Measurements from ENCODE around the gene TRIOBP. TPM values are rescaled to one million over a fixed set of nuclear protein-coding genes. Genes with fewer than 3 reads are reported as not detected.

TRIOBP gene
- total RNA-seq, 1 donor from 2014 or later = 108 TPM

- Histone ChIP-seq H3K9me3 (no peaks in the 10 kb centered on the region), H3K27ac (no peak overlapping the region), H3K27me3 (no peaks in the 10 kb centered on the region), H3K4me3 (no peak overlapping the region), H3K4me1 (peaks cover 58% of the 10 kb centered on the region), H3K36me3 (peaks cover 0 to 8% of the 10 kb centered on the region in 2 donors)
- intact Hi-C loops (cut with DNase I) = loop anchor here (5.0 kb wide), 3 partner anchors 37 to 68 kb away; no protein-coding TSS in a partner anchor
- TF ChIP-seq POLR2AphosphoS5 (IDR thresholded peaks at IDR 0.05; ENCODE audit: insufficient read depth in 1 of 2, low read depth in 1 of 2) = no peak
- TF ChIP-seq, protein P1, sequence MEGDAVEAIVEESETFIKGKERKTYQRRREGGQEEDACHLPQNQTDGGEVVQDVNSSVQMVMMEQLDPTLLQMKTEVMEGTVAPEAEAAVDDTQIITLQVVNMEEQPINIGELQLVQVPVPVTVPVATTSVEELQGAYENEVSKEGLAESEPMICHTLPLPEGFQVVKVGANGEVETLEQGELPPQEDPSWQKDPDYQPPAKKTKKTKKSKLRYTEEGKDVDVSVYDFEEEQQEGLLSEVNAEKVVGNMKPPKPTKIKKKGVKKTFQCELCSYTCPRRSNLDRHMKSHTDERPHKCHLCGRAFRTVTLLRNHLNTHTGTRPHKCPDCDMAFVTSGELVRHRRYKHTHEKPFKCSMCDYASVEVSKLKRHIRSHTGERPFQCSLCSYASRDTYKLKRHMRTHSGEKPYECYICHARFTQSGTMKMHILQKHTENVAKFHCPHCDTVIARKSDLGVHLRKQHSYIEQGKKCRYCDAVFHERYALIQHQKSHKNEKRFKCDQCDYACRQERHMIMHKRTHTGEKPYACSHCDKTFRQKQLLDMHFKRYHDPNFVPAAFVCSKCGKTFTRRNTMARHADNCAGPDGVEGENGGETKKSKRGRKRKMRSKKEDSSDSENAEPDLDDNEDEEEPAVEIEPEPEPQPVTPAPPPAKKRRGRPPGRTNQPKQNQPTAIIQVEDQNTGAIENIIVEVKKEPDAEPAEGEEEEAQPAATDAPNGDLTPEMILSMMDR (IDR thresholded peaks at IDR 0.05) = no peak
- no peak for TF ChIP-seq POLR2A (IDR thresholded peaks at IDR 0.05)
- DNase-seq (ENCODE audit: extremely low spot score in 2 of 2) = peak in 1 of 2 donors; percentile 70
Observed at GRCh38 chr22:37679670-37680069, 17.2 kb upstream of the TRIOBP start.

- Histone ChIP-seq H3K4me3 (no peak overlapping the region), H3K36me3 (peaks cover 0 to 8% of the 10 kb centered on the region in 2 donors), H3K27me3 (no peaks in the 10 kb centered on the region), H3K9me3 (no peaks in the 10 kb centered on the region), H3K27ac (peak overlapping the region; percentile 42), H3K4me1 (peaks cover 52% of the 10 kb centered on the region)
- TF ChIP-seq POLR2AphosphoS5 (IDR thresholded peaks at IDR 0.05; ENCODE audit: insufficient read depth in 1 of 2, low read depth in 1 of 2) (no peak), POLR2A (IDR thresholded peaks at IDR 0.05) (no peak)
- TF ChIP-seq, protein P1 (IDR thresholded peaks at IDR 0.05) = no peak
- intact Hi-C loops (cut with DNase I) = loop anchor here (5.0 kb wide), 2 partner anchors 53 to 67 kb away; no protein-coding TSS in a partner anchor
- no peak for DNase-seq (ENCODE audit: extremely low spot score in 2 of 2)
Observed at GRCh38 chr22:37680191-37680851, 16.5 kb upstream of the TRIOBP start.

GRCh38 chr22:37681001-37681424 lies 15.8 kb upstream of the TRIOBP start:
- no peak for DNase-seq (ENCODE audit: extremely low spot score in 2 of 2)
- no peak overlapping the region for H3K4me3 ChIP-seq
- H3K4me1 ChIP-seq = peaks cover 46% of the 10 kb centered on the region
- TF ChIP-seq POLR2AphosphoS5 (IDR thresholded peaks at IDR 0.05; ENCODE audit: insufficient read depth in 1 of 2, low read depth in 1 of 2) (no peak), POLR2A (IDR thresholded peaks at IDR 0.05) (no peak)
- TF ChIP-seq, protein P1 (IDR thresholded peaks at IDR 0.05) = no peak
- intact Hi-C loops (cut with DNase I) = loop anchor here (5.0 kb wide), 2 partner anchors 54 to 66 kb away; no protein-coding TSS in a partner anchor
- H3K27me3 ChIP-seq = no peaks in the 10 kb centered on the region
- no peaks in the 10 kb centered on the region for H3K9me3 ChIP-seq
- H3K27ac ChIP-seq = peak overlapping the region; percentile 42
- H3K36me3 ChIP-seq = peaks cover 0 to 8% of the 10 kb centered on the region in 2 donors

GRCh38 chr22:37681556-37682049 lies 15.2 kb upstream of the TRIOBP start:
- Histone ChIP-seq H3K27me3 (no peaks in the 10 kb centered on the region), H3K27ac (peak overlapping the region; percentile 42), H3K4me3 (no peak overlapping the region), H3K36me3 (peaks cover 0 to 8% of the 10 kb centered on the region in 2 donors), H3K9me3 (no peaks in the 10 kb centered on the region), H3K4me1 (peaks cover 40% of the 10 kb centered on the region)
- intact Hi-C loops (cut with DNase I) = loop anchor here (5.0 kb wide), 2 partner anchors 54 to 66 kb away; no protein-coding TSS in a partner anchor
- TF ChIP-seq, protein P1 (IDR thresholded peaks at IDR 0.05) = peak; percentile 52 to 94 (median 78)
- TF ChIP-seq POLR2AphosphoS5 (IDR thresholded peaks at IDR 0.05; ENCODE audit: insufficient read depth in 1 of 2, low read depth in 1 of 2) = no peak
- DNase-seq (ENCODE audit: extremely low spot score in 2 of 2) = no peak
